ENCODE results near the gene LRRK2. TPM values are rescaled to one million over a fixed set of nuclear protein-coding genes. Genes with fewer than 3 reads are reported as not detected.

LRRK2 gene
- total and polyA plus RNA-seq, 8 donors: 3.8 to 515 (median 6.5) TPM

DNA sequence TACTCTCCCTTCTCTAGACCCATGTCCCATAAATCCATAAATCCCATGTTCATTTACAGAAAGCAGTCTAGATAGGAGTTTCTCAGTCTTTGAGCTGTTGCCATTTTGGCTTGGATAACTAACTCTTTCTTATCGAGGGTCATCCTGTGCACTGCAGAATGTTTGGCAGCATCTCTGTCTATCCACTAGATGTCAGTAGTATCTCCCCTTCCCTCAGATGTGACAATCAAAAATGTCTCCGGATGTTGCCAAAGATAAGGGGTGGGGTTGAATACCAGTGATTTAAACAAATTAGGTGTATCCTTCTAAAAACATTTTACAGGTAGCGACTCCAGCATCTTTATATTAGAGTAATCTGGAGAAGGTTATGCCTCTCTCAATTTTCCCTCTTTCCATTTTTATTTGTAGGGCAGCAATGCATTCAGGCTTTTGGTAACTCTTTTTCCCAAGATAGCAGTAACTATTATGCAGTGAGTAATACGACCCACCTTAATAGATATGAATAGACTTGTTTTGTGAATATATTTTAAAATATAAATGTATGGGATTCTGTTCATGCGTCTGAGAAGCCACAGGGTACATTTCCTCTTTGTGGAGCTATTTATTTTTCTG is 100.7 kb downstream of the LRRK2 start:
- ATAC-seq: peak; percentile 41
- Histone ChIP-seq H3K4me1 (no peaks in the 10 kb centered on the region), H3K36me3 (peaks cover 0 to 81% of the 10 kb centered on the region in 2 donors), H3K27me3 (no peaks in the 10 kb centered on the region), H3K4me3 (no peak overlapping the region), H3K27ac (no peak overlapping the region), H3K9me3 (peaks cover 0 to 4% of the 10 kb centered on the region in 2 donors)
- DNase-seq: peak in 1 of 4 donors; percentile 13
- intact Hi-C loops (cut with DNase I): no loop called here
- TF ChIP-seq, protein P1, sequence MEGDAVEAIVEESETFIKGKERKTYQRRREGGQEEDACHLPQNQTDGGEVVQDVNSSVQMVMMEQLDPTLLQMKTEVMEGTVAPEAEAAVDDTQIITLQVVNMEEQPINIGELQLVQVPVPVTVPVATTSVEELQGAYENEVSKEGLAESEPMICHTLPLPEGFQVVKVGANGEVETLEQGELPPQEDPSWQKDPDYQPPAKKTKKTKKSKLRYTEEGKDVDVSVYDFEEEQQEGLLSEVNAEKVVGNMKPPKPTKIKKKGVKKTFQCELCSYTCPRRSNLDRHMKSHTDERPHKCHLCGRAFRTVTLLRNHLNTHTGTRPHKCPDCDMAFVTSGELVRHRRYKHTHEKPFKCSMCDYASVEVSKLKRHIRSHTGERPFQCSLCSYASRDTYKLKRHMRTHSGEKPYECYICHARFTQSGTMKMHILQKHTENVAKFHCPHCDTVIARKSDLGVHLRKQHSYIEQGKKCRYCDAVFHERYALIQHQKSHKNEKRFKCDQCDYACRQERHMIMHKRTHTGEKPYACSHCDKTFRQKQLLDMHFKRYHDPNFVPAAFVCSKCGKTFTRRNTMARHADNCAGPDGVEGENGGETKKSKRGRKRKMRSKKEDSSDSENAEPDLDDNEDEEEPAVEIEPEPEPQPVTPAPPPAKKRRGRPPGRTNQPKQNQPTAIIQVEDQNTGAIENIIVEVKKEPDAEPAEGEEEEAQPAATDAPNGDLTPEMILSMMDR (IDR thresholded peaks at IDR 0.05): peak; percentile 16 to 26

DNA sequence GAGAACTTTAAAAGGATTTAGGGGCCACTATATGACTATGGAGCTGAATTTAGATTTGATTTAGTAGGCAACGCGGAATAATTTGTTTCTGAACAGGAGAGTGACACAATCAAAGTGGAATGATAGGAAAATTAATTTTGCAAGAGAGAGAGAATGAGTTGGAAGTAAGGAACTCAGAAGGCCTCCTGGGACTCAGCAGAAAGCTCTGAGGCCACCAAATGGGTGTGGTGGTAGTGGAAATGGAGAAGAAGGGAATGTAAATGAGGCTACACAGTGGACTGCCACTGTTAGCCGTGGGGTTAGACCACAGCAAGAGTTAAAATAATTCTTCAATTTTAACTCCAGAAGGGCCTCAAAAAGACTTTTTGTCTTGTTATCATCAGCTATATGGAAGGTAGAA is 102.7 kb downstream of the LRRK2 start:
- intact Hi-C loops (cut with DNase I): no loop called here
- no peak for DNase-seq
- peaks cover 0 to 5% of the 10 kb centered on the region in 2 donors for H3K9me3 ChIP-seq
- H3K27ac ChIP-seq: no peak overlapping the region
- TF ChIP-seq, protein P1 (IDR thresholded peaks at IDR 0.05): no peak
- no peak overlapping the region for H3K4me3 ChIP-seq
- H3K4me1 ChIP-seq: no peaks in the 10 kb centered on the region
- H3K36me3 ChIP-seq: peaks cover 0 to 79% of the 10 kb centered on the region in 2 donors
- H3K27me3 ChIP-seq: no peaks in the 10 kb centered on the region
- peak; percentile 9 for ATAC-seq

DNA sequence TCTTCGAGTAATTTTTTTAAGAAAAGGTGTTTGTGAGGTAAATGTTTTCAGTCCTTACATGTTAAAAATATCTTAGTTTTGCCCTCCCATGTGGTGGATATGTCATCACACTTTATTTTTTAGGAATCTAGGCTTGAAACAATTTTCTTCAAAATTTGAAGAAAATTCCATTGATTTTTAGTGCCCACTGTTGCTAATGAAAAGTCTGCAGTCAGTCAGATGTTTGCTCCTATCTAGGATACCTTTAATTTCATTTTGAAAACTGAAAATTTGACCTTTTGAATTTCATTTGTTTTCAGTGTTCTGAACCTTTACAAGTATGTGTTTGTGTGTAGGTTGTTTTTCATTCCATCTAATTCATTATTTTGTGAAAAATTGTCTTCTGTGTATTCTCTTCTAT is 105.4 kb downstream of the LRRK2 start:
- no peaks in the 10 kb centered on the region for H3K27me3 ChIP-seq
- no peak overlapping the region for H3K27ac ChIP-seq
- H3K9me3 ChIP-seq: peaks cover 0 to 5% of the 10 kb centered on the region in 2 donors
- peaks cover 0 to 83% of the 10 kb centered on the region in 2 donors for H3K36me3 ChIP-seq
- DNase-seq (no peak), ATAC-seq (no peak)
- no peak overlapping the region for H3K4me3 ChIP-seq
- TF ChIP-seq, protein P1 (IDR thresholded peaks at IDR 0.05): no peak
- intact Hi-C loops (cut with DNase I): no loop called here
- H3K4me1 ChIP-seq: no peaks in the 10 kb centered on the region

DNA sequence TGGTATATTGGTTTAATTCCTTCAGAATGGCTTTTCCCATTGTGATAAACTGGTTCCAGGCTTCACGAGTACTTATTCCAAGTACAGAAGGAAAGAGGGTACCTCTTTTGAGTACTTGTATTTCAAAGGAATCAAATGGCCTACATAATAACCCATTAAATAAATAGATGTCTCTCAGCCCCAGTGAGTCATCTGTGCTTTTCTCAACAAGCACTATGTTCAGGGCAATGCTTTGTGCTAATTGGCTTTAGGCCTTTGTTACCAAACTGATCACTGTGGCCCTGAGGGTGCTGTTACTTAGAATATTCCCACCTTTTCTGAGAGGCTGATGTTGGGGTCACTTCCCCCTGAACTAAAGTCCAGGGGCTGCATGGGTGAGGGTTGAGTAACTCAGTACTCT is 107.1 kb downstream of the LRRK2 start:
- Histone ChIP-seq H3K27me3 (no peaks in the 10 kb centered on the region), H3K4me1 (no peaks in the 10 kb centered on the region), H3K4me3 (no peak overlapping the region), H3K27ac (no peak overlapping the region), H3K9me3 (peaks cover 0 to 5% of the 10 kb centered on the region in 2 donors), H3K36me3 (peaks cover 0 to 98% of the 10 kb centered on the region in 2 donors)
- DNase-seq (no peak), ATAC-seq (peak; percentile 48)
- intact Hi-C loops (cut with DNase I): no loop called here
- TF ChIP-seq, protein P1 (IDR thresholded peaks at IDR 0.05): no peak

DNA sequence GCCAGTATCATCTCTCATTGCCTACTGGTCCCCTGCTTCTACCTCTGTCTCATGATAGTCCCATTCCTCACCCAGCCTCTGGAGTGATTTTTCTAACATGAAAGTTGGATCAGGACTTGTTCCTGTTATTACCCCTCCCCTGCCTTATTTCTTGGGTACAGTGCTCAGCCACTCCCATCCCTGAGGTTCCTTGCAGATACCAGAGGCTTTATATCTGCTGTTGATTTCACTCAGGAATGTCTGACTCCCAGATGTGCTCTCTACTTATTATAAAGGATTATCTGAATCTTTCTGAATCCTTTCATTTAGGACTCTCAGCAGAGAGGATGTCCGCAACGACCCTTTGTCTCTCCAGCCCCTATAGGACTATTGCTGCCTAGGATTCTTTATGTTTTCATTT is 111.2 kb downstream of the LRRK2 start:
- TF ChIP-seq, protein P1 (IDR thresholded peaks at IDR 0.05): no peak
- Histone ChIP-seq H3K4me3 (no peak overlapping the region), H3K27ac (no peak overlapping the region), H3K36me3 (peaks cover 0 to 96% of the 10 kb centered on the region in 2 donors), H3K9me3 (no peaks in the 10 kb centered on the region), H3K4me1 (no peaks in the 10 kb centered on the region), H3K27me3 (no peaks in the 10 kb centered on the region)
- no peak for DNase-seq
- intact Hi-C loops (cut with DNase I): no loop called here
- ATAC-seq: no peak

All from left lung (tissue), 10 donors.